Activated CD8-positive, alpha-beta memory T cell treated with anti-CD3 and anti-CD28 coated beads, Interleukin-2, amount 50 U/mL, for 24 hours (primary cell): ENCODE measurements around the gene MIEN1.
"Not testable (repeated sequence)": the region's sequence is repeated elsewhere in the genome, so short reads cannot be mapped to it uniquely, and the experiment has no call there.

Experiments used
- DNase-seq: peaks from one replicate; pipeline ENCODE4 v3.0.0-alpha.2; 2020; ENCODE audit errors: extremely low read depth

The MIEN1 gene

GRCh38 chr17:39716073-39716818, 14.1 kb downstream of the MIEN1 start:
- no peak for DNase-seq

- DNase-seq = no peak
Measured at GRCh38 chr17:39715375-39716072, 14.8 kb downstream of the MIEN1 start.

- no peak for DNase-seq
Measured at GRCh38 chr17:39714234-39714633, 16.1 kb downstream of the MIEN1 start.

- DNase-seq = no peak
Measured at GRCh38 chr17:39711851-39712250, 18.5 kb downstream of the MIEN1 start.

GRCh38 chr17:39711071-39711470, 19.3 kb downstream of the MIEN1 start:
- not testable (repeated sequence) for DNase-seq

- no peak for DNase-seq
Measured at GRCh38 chr17:39709998-39710964, 20.1 kb downstream of the MIEN1 start.

- no peak for DNase-seq
Measured at GRCh38 chr17:39709319-39709997, 20.9 kb downstream of the MIEN1 start.

- no peak for DNase-seq
Measured at GRCh38 chr17:39706921-39707337, 23.4 kb downstream of the MIEN1 start.

- no peak for DNase-seq
Measured at GRCh38 chr17:39706383-39706782, 23.9 kb downstream of the MIEN1 start.

- DNase-seq = no peak
Measured at GRCh38 chr17:39705786-39706348, 24.5 kb downstream of the MIEN1 start.

- no peak for DNase-seq
Measured at GRCh38 chr17:39704821-39705551, 25.3 kb downstream of the MIEN1 start.

GRCh38 chr17:39703913-39704312, 26.4 kb downstream of the MIEN1 start:
- DNase-seq = no peak

GRCh38 chr17:39702901-39703893, 27.1 kb downstream of the MIEN1 start:
- no peak for DNase-seq

- DNase-seq = no peak
Measured at GRCh38 chr17:39701784-39702422, 28.4 kb downstream of the MIEN1 start.

GRCh38 chr17:39701012-39701783, 29.1 kb downstream of the MIEN1 start:
- DNase-seq = no peak

GRCh38 chr17:39700148-39700987, 30.0 kb downstream of the MIEN1 start:
- no peak for DNase-seq

- no peak for DNase-seq
Measured at GRCh38 chr17:39699818-39700147, 30.5 kb downstream of the MIEN1 start, which contains the start of gene ERBB2. TSS of gene ERBB2 (plus strand) at chr17:39700064. CDS start at chr17:39700239, 175 bp downstream.
